Retina (tissue), 1 donor: Measurements from ENCODE around the gene PACSIN3.

Experiments used
- DNase-seq: peaks from one replicate; pipeline ENCODE4 v3.0.0-alpha.2; 2016

The PACSIN3 gene

DNA sequence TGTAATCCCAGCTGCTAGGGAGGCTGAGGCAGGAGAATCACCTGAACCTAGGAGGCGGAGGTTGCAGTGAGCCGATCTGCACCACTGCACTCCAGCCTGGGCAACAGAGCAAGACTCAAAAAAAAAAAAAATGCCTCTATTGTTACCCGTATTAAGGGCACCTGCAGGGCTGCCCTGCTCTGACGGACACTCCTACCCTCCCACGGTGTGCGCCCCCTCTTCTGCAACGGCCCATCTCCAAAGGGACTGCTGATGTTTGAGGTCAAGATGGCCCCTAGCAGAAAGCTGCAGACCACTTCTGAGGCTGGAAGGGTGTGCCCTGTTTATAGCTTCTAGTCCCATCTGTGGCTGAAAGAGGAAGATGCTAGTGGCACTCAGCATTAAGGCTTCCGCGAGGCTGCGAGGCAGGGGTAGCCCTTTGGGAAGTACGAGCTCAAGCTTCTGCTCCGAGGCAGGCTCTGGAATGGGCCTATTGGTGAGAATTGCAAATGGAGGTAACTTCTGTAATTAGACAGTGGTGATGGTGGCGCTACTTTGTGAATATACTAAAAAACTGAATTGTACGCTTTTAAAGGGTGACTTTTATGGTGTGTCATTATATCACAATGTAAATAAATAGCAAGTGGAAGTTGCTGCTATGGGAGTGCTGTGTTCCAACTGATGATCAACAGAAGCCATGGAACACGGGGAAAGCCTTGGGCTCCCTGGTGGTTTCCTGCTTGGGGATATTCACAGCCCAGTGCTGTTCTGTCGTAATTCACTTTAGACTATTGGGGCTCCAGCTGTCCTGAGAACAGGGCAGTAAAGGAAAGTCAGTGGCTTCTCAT lies 33.9 kb downstream of the PACSIN3 start:
- DNase-seq: no peak

DNA sequence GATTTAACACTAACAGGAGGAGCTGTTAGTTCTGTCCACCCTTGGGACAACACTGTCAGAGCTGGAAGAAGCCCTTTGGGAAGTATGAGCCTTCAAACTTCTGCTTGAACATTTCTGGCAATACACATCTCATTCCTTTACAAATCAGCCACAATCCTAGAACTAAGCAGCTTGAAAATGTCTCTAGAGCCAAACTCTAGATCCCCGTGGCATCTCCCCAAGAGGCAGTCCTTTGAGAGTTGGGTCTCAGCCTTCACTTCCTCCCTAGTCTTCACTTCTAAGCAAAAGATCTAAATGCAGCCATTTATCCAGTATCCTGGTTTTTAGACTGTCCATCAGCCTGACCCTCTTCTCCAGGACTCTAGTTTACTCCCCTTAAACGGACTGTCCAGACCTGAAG lies 36.5 kb downstream of the PACSIN3 start:
- no peak for DNase-seq

DNA sequence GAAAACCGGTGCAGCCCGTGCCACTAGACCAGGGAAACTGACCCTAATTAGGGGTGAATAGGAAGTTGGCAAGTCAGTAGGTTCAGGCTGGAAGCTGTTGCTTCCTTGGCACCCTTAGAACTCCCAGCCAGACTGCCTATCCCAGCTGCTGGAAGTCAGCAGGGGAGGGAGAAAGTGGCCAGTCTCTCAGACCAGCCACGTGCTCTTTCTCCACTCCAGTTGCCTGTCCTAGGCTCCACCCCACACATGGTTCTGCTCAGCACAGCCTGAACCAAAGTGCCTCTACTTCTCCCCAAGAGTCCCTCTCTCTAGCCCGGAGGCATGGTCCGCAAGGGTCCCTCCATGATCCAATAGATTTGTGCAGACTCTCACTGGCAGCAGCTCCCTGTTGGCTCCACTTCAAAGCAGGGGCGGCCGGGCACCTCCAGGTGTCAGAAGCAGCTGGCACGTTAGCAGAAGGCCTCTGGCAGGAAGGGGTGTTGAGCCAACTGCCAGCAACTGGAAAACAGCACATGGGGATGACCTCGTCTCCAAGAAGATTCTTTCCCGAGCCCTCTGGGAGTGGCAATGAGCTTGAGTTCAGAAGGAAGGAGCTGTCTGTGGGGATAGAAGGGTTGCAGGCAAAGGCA lies 37.2 kb downstream of the PACSIN3 start:
- DNase-seq: no peak

DNA sequence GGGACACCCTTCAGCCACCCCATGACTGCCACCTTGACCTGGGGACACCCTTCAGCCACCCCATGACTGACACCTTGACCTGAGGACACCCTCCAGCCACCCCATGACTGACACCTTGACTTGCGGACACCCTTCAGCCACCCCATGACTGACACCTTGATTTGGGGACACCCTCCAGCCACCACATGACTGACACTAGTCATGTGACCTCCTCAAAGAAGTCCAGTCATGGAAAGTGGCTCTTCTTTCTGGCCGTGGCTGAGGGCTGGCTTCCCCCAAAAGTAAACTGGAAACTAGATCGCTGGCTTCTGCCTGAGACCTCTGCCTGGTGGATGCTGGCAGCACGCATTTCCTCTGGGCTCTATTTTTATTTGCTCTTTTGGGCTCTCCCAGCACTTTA lies 38.0 kb downstream of the PACSIN3 start:
- no peak for DNase-seq

GRCh38 chr11:47147681-47148080 lies 38.6 kb downstream of the PACSIN3 start:
- DNase-seq: no peak

DNA sequence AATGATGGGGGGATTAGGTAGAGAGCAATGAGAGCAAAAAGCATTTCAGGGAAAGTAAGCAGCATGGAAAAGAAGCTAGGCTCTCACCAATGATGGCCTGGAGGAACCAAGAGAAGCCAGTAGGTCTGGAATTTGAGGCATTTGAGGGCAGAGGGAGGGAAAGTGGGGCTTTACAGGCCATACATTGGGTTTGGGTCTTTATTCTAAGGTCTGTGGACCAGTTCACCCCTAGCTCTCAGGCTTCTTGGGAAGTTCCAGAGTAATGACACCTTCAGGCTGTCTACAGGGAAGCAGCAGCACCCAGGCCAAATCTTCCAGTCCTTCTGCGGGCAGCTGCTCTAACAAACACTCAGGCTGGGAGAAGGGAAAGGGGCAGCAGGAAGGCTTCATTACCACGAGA lies 39.0 kb downstream of the PACSIN3 start:
- no peak for DNase-seq

GRCh38 chr11:47144541-47144940 lies 41.7 kb downstream of the PACSIN3 start:
- DNase-seq: no peak

GRCh38 chr11:47143322-47143721 lies 42.9 kb downstream of the PACSIN3 start:
- no peak for DNase-seq

DNA sequence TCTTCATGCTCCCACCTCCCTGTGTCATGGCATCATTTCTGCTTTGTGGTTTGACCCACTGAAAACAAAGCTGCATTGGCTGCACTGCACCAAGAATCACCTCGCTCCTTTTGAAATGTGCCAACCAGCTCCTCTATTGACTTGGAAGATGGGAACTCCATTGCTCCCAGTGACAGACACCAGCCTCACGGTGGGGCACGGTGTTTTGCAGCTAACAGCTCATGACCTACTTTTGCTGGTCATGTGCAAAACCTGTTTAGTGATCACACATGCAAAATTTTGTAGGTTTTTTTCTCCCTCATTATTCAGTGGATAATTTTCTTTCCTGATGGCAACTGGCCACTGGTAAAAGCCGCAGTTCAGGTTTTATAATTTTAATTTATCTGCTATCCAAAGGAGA lies 46.4 kb downstream of the PACSIN3 start:
- DNase-seq: no peak

DNA sequence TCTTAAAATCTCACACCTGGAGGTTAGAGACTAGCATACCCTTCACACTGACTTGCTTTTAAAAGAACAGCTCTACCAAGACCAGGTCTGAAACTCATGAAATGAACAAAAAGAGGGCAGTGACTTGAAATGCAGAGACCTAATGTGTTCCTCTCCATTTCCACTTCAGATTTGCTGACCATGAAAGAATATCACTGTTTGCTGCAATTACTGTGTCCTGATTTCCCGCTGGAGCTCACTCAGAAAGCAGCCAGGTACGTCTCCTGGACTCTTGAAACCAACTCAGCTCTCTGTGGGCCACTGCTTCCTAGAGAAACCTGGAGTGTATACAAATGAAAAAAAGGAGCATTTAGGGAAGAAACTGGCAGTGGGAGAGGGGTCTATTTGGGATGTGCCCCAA lies 48.8 kb downstream of the PACSIN3 start:
- DNase-seq: no peak

- no peak for DNase-seq
Measured at GRCh38 chr11:47136921-47137320, 49.3 kb downstream of the PACSIN3 start.

DNA sequence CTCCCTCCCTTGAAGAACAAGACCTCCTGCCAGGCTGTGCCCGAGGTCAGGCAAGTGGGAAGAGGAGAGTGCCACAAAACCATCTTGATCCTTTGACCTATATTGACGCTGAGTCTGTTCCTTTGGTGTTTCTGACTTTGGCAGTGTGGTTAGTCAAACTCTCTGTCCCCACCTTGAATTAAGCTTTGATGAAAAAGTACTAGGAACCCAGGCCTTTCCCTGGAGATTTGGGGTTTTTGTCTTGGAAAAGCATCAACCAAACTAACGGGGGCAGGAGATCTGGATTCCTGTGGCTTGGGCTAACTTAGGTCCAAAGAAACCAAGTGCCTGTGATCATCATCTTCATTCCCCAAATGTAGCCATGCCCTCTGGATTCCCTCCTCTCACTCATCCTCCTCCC lies 49.9 kb downstream of the PACSIN3 start:
- no peak for DNase-seq

GRCh38 chr11:47132981-47133380 lies 53.3 kb downstream of the PACSIN3 start:
- no peak for DNase-seq

GRCh38 chr11:47132490-47132889 lies 53.7 kb downstream of the PACSIN3 start:
- no peak for DNase-seq

- no peak for DNase-seq
Measured at GRCh38 chr11:47131136-47131535, 55.1 kb downstream of the PACSIN3 start.

- DNase-seq: no peak
Measured at GRCh38 chr11:47130543-47130942, 55.7 kb downstream of the PACSIN3 start.
